ENCODE results near the gene NIPA2. TPM values are rescaled to one million over a fixed set of nuclear protein-coding genes. Genes with fewer than 3 reads are reported as not detected.

Gene NIPA2
- total and polyA plus RNA-seq, 2 of the 8 experiments (the other 6 are each of a cell fraction or from before 2014, with no cell fraction given), result 38.5 to 81.7 TPM

- Histone ChIP-seq H3K4me3 (ENCODE audit: extremely low read depth in 1 of 4, insufficient read depth in 2 of 4, low read depth in 3 of 4, low read length in 4 of 4) (no peak overlapping the region), H3K9ac (replicated peaks in 1 of 4; ENCODE audit: extremely low read depth in 1 of 4, low read depth in 3 of 4, low read length in 3 of 4) (no peak overlapping the region), H2AK5ac (ENCODE audit: low read depth, low read length) (no peak overlapping the region; the same call in 1 of the 2 replicates), H2BK5ac (ENCODE audit: low read depth, low read length) (no peak overlapping the region), H3K23me2 (ENCODE audit: low read depth, low read length) (no peaks in the 10 kb centered on the region), H4K5ac (ENCODE audit: insufficient read length, low read depth, low read length) (no peak overlapping the region), H3K23ac (ENCODE audit: insufficient read length) (no peak overlapping the region), H4K91ac (replicated peaks; ENCODE audit: insufficient read length, low read length) (no peak overlapping the region), H4K8ac (ENCODE audit: extremely low read depth, insufficient read depth, low read length) (no peak overlapping the region), H3K79me1 (ENCODE audit: low read depth, low read length) (no peaks in the 10 kb centered on the region), H2BK20ac (ENCODE audit: low read length) (no peak overlapping the region), H3K4me2 (ENCODE audit: insufficient read depth in 1 of 2, low read depth in 2 of 2, low read length in 2 of 2) (no peak overlapping the region), H3K79me2 (ENCODE audit: control insufficient read depth in 1 of 2, insufficient read depth in 2 of 2, low read length in 2 of 2) (no peaks in the 10 kb centered on the region), H4K20me1 (replicated peaks in 1 of 2; ENCODE audit: control insufficient read depth in 1 of 2, insufficient read depth in 2 of 2, low read length in 2 of 2) (peaks cover 0 to 3% of the 10 kb centered on the region in 2 experiments), H2BK12ac (ENCODE audit: low read depth, low read length) (no peak overlapping the region), H3K36me3 (ENCODE audit: control insufficient read depth in 2 of 4, insufficient read depth in 4 of 4, low read length in 3 of 4) (peaks cover 0 to 2% (median under 1%) of the 10 kb centered on the region in 4 experiments; a peak in 3 of 8 replicates), H3K18ac (ENCODE audit: extremely low read depth, low read length) (no peak overlapping the region), H3K27ac (ENCODE audit: low read depth, low read length) (no peak overlapping the region), H3K4me1 (replicated peaks in 1 of 4; ENCODE audit: control insufficient read depth in 3 of 4, insufficient read depth in 4 of 4, low read length in 3 of 4) (peaks cover 0 to 3% (median 0%) of the 10 kb centered on the region in 4 experiments; a peak in 1 of 7 replicates), H2BK15ac (ENCODE audit: low read length) (no peak overlapping the region), H3K27me3 (replicated peaks in 1 of 4; ENCODE audit: control insufficient read depth in 3 of 4, extremely low read depth in 1 of 4, insufficient read depth in 3 of 4, low read length in 3 of 4) (no peaks in the 10 kb centered on the region), H3K4ac (replicated peaks; ENCODE audit: insufficient read length, low read depth, low read length) (no peak overlapping the region), H3K9me3 (ENCODE audit: insufficient read depth in 2 of 2, low read depth in 1 of 2, low read length in 1 of 2) (no peaks in the 10 kb centered on the region), H3K56ac (replicated peaks; ENCODE audit: insufficient read length, low read depth, low read length) (no peak overlapping the region), H3K14ac (ENCODE audit: insufficient read length) (no peak overlapping the region), H2BK120ac (replicated peaks; ENCODE audit: low read depth, low read length) (no peak overlapping the region), H2AFZ (ENCODE audit: low read length) (no peak overlapping the region)
- no peak for FAIRE-seq
- DNase-seq (ENCODE audit: low read depth in 1 of 2, low spot score in 2 of 2), result no peak
- ChIA-PET CTCF (ENCODE audit: partially characterized antibody) (no interaction called here), POLR2A (ENCODE audit: partially characterized antibody) (no interaction called here)
- TF ChIP-seq CTBP2 (IDR thresholded peaks at IDR 0.05; ENCODE audit: borderline replicate concordance, insufficient read depth, insufficient read length, low read length) (no peak), MAX (IDR thresholded peaks at IDR 0.05) (no peak), JUN (IDR thresholded peaks at IDR 0.05; ENCODE audit: low read depth, low read length) (no peak), RNF2 (IDR thresholded peaks at IDR 0.05; ENCODE audit: borderline replicate concordance, low read depth, low read length, missing control alignments, poor library complexity, severe bottlenecking) (no peak), RBBP5 (IDR thresholded peaks at IDR 0.05; ENCODE audit: borderline replicate concordance, low read depth, low read length) (no peak), MAFK (IDR thresholded peaks at IDR 0.05; ENCODE audit: low read depth, low read length) (no peak), ZNF274 (IDR thresholded peaks at IDR 0.05; ENCODE audit: borderline replicate concordance, extremely low read depth, low read length) (no peak), POLR2A (IDR thresholded peaks at IDR 0.05; ENCODE audit: control extremely low read depth in 1 of 2, low read depth in 2 of 2, low read length in 2 of 2) (no peak), SAP30 (IDR thresholded peaks at IDR 0.05; ENCODE audit: insufficient read depth, insufficient replicate concordance, low read length) (no peak)
- WGBS, 2 experiments (ENCODE audit: extremely low coverage in 1 of 2, insufficient coverage in 1 of 2, insufficient read length in 1 of 2, insufficient replicate concordance in 2 of 2, low coverage in 1 of 2, low lambda C conversion rate in 2 of 2, missing lambda C conversion rate in 1 of 2), result 94% methylated on average over 13 of the region's 14 CpGs; no CpG with 5 or more reads in 1 of the 2 experiments
Measured at GRCh38 chr15:22889146-22889818, 50.8 kb downstream of the NIPA2 start.

Measured in H1 (cell line).